Heart left ventricle (tissue), 16 donors: ENCODE measurements around the gene MXI1. TPM values are rescaled to one million over a fixed set of nuclear protein-coding genes. Genes with fewer than 3 reads are reported as not detected.

ENCODE experiments used
- ATAC-seq, 4 donors: fragments of 200-7000 bp; cut with Tn5 transposase; one replicate each; pipeline ENCODE4 v1.9.1; 2020 to 2022; ENCODE audit warnings: moderate library complexity in 4 of 4, mild to moderate bottlenecking in 3 of 4, moderate number of reproducible peaks in 1 of 4
- DNase-seq, 5 donors: peaks; one replicate each; pipeline ENCODE4 v3.0.0-alpha.2; 2020
- H3K27ac ChIP-seq, 12 donors: fragments of 200-600 bp; sonication (generic) in 4 of 12; one replicate each; pipeline versions ENCODE4 v1.5.0 to v1.8.0; 2016 to 2022; ENCODE audit warnings: mild to moderate bottlenecking in 2 of 12
- H3K27me3 ChIP-seq, 9 donors: fragments of 200-600 bp; sonication (generic) in 2 of 9; one replicate each; pipeline versions ENCODE4 v1.5.1 to v1.8.0; 2016 to 2022; ENCODE audit warnings: mild to moderate bottlenecking in 3 of 9
- H3K36me3 ChIP-seq, 9 donors: fragments of 200-600 bp; sonication (generic) in 2 of 9; one replicate each; pipeline versions ENCODE4 v1.5.0 to v1.8.0; 2018 to 2022; ENCODE audit warnings: mild to moderate bottlenecking in 2 of 9
- H3K4me1 ChIP-seq, 12 donors: fragments of 200-600 bp; sonication (generic) in 4 of 12; one replicate each; pipeline versions ENCODE4 v1.5.0 to v1.8.0; 2016 to 2022; ENCODE audit warnings: mild to moderate bottlenecking in 3 of 12
- H3K4me3 ChIP-seq, 12 donors: fragments of 200-600 bp; sonication (generic) in 4 of 12; one replicate each; pipeline versions ENCODE4 v1.5.0 to v1.8.0; 2017 to 2022; ENCODE audit warnings: mild to moderate bottlenecking in 9 of 12, moderate library complexity in 4 of 12
- H3K9me3 ChIP-seq, 12 donors: fragments of 200-600 bp; sonication (generic) in 4 of 12; one replicate each; pipeline versions ENCODE4 v1.5.0 to v1.8.0; 2016 to 2022; ENCODE audit warnings: mild to moderate bottlenecking in 1 of 12
- POLR2A ChIP-seq, 2 donors: fragments of 450-650 bp; IDR thresholded peaks; one replicate each; pipeline ENCODE4 v1.6.1; 2017; ENCODE audit warnings: antibody characterized with exemption in 2 of 2, mild to moderate bottlenecking in 2 of 2, moderate library complexity in 2 of 2
- WGBS, 4 donors: extraction: QIAGEN DNeasy Blood & Tissue Kit in 2 of 4; methylation state at CpG; one replicate each; pipeline versions ENCODE4 v1.1.5 to v1.1.7; 2013 to 2018; 5-methylcytosine and 5-hydroxymethylcytosine counted together
- intact Hi-C, 10 donors: fragments of 100-400 bp; cut with DNase I; formaldehyde crosslinking; loops; one replicate each; pipeline versions ENCODE4 v1.11.1 to v1.14.2; 2022
- polyA plus RNA-seq, 2 donors: library from polyadenylated mRNA; stranded (reverse); fragments of 200-250 nt; gene quantifications; one replicate each; pipeline ENCODE4 v1.2.3, GENCODE V29; 2013
- total RNA-seq, 9 donors: library from RNA; depleted of rRNA in 2 of 9; stranded (reverse); fragments of >200 nt in 2 of 9; fragmentation: NEBNext Ultra II Directional in 3 of 9; extraction: Animal tissue kit (Norgen Biotek cat#: 25700) in 3 of 9; gene quantifications; one replicate each; pipeline versions ENCODE4 v1.1.0 to v1.2.4, GENCODE V29; 2016 to 2023
- TF ChIP-seq, protein P1 (sequence below), 12 donors: fragments of 200-600 bp; sonication (generic) in 4 of 12; IDR thresholded peaks; one replicate each; pipeline versions ENCODE4 v1.5.0 to v1.8.0; 2018 to 2022; ENCODE audit warnings: antibody characterized with exemption in 12 of 12, mild to moderate bottlenecking in 5 of 12
- donor health status: ischemic (EF 13 %, LVEDD 7.1; RV severe dilation, severe dysfunction).
- donor health status: healthy with polysubstance abuse.
- donor health status: DM: no; HTN: yes; CAD: no.
- donor health status: DM: no; HTN: no; CAD: no.
- donor health status: ischemic (EF 25% LVEDD 6.9; RV normal size, moderate dysfunction).
- donor health status: ischemic (EF 25% LVEDD 5.7; RV mildly dilated, moderate dysfunction).
- donor health status: healthy.
- donor health status: DM: yes; HTN: yes; CAD: no.
- donor health status: ischemic (EF 35%, LVEDD 5.7; RV mildly dilated, moderate dysfunction).
- donor health status: nonischemic (EF 11% LVEDD 7.7; RV severe dilation, severe dysfunction).
- donor health status: DM: yes; HTN: yes; CAD: no.
- donor health status: PGD.
- donor health status: ischemic (EF 29% LVEDD 5.4; RV normal size, mild dysfunction).
- donor health status: nonischemic (EF 23%, LVEDD 6.1; RV moderate dilation, normal function).

Gene MXI1
- total and polyA plus RNA-seq, 11 donors = 20.3 to 83.2 (median 60.6) TPM

DNA sequence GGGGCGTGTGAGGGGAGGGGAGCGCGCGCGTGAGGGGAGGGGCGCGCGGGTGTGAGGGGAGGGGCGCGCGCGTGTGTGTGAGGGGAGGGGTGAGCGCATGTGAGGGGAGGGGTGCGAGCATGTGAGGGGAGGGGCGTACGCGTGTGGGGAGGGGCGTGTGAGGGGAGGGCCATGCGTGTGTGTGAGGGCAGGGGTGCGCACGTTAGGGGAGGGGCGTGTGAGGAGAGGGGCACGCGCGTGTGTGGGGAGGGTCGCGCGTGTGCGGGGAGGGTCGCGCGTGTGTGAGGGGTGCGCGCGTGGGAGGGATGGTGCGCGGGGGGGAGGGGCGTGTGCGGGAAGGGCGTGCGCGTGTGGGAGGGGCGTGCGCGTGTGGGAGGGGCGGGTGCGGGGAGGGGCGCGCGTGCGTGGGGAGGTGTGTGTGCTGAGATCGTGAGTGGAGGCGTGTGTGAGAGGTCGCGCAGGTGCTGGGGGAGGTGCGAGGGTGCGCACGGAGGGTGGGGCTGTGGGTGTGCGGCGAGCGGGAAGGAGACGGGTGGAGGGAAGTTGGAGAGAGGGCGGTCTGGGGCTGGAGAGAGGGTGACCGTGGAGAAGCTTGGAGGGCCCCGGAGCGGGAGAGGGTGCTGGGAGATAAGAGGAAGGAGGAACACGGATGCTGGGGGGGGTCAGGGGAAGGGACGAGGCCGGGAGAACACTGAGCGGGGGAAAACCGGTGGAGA, 19.7 kb downstream of the MXI1 start:
- Histone ChIP-seq H3K27ac (peak overlapping the region; percentile 47 to 96 (median 88)), H3K27me3 (no peaks in the 10 kb centered on the region), H3K9me3 (no peaks in the 10 kb centered on the region), H3K36me3 (peaks cover 0 to 36% (median 15%) of the 10 kb centered on the region in 9 donors), H3K4me3 (peak overlapping the region; percentile 32 to 93 (median 87)), H3K4me1 (peaks cover 6 to 58% (median 30%) of the 10 kb centered on the region in 12 donors)
- DNase-seq (peak; percentile 69 to 90 (median 78)), ATAC-seq (peak; percentile 15 to 71 (median 61))
- no peak for TF ChIP-seq POLR2A (IDR thresholded peaks at IDR 0.05)
- TF ChIP-seq, protein P1, sequence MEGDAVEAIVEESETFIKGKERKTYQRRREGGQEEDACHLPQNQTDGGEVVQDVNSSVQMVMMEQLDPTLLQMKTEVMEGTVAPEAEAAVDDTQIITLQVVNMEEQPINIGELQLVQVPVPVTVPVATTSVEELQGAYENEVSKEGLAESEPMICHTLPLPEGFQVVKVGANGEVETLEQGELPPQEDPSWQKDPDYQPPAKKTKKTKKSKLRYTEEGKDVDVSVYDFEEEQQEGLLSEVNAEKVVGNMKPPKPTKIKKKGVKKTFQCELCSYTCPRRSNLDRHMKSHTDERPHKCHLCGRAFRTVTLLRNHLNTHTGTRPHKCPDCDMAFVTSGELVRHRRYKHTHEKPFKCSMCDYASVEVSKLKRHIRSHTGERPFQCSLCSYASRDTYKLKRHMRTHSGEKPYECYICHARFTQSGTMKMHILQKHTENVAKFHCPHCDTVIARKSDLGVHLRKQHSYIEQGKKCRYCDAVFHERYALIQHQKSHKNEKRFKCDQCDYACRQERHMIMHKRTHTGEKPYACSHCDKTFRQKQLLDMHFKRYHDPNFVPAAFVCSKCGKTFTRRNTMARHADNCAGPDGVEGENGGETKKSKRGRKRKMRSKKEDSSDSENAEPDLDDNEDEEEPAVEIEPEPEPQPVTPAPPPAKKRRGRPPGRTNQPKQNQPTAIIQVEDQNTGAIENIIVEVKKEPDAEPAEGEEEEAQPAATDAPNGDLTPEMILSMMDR (IDR thresholded peaks at IDR 0.05) = no peak
- 1 to 2% (median 2%) methylated on average over 47 to 71 of the region's 71 CpGs for WGBS, 4 donors
- intact Hi-C loops = loop anchor here (1.0 to 10.0 kb wide), 15 partner anchors 16 to 342 kb away; partner anchors contain the start of genes ADD3 (in 2 of the 10) and DUSP5 (in 1 of the 10)

DNA sequence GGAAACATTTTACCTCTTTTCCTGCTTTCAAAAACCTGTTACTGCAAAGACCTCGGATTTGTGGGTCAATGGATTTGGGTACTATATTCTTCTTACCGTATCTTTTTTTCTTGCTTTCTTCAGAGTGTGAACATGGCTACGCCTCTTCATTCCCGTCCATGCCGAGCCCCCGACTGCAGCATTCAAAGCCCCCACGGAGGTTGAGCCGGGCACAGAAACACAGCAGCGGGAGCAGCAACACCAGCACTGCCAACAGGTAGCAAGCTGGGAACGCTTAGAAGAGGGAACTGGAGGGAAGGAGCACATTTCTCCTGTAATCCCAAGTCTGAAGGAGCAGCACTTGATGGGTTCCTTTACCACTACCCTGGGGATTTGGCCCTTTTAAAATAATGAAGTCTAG, 20.7 kb downstream of the MXI1 start:
- Histone ChIP-seq H3K4me3 (peak overlapping the region in 9 of 12 donors; percentile 67 to 93 (median 87)), H3K4me1 (peaks cover 0 to 58% (median 28%) of the 10 kb centered on the region in 12 donors), H3K27me3 (no peaks in the 10 kb centered on the region), H3K9me3 (no peaks in the 10 kb centered on the region), H3K27ac (peak overlapping the region in 11 of 12 donors; percentile 47 to 96 (median 88)), H3K36me3 (peaks cover 0 to 38% (median 18%) of the 10 kb centered on the region in 9 donors)
- no peak for TF ChIP-seq POLR2A (IDR thresholded peaks at IDR 0.05)
- TF ChIP-seq, protein P1 (IDR thresholded peaks at IDR 0.05) = no peak
- intact Hi-C loops = loop anchor here (5.0 to 10.0 kb wide), 9 partner anchors 34 to 343 kb away; partner anchors contain the start of genes ADD3 (in 2 of the 10) and DUSP5 (in 1 of the 10)
- WGBS, 4 donors = 63 to 71% (median 66%) methylated on average over 10 of the region's 10 CpGs
- ATAC-seq (no peak), DNase-seq (no peak)

- H3K27ac ChIP-seq = peak overlapping the region in 2 of 12 donors; percentile 96
- TF ChIP-seq POLR2A (IDR thresholded peaks at IDR 0.05) = no peak
- TF ChIP-seq, protein P1 (IDR thresholded peaks at IDR 0.05) = no peak
- H3K9me3 ChIP-seq = no peaks in the 10 kb centered on the region
- WGBS, 4 donors = 84 to 95% (median 89%) methylated on average over 1 of the region's 1 CpG
- ATAC-seq = no peak
- H3K27me3 ChIP-seq = no peaks in the 10 kb centered on the region
- peaks cover 0 to 38% (median 18%) of the 10 kb centered on the region in 9 donors for H3K36me3 ChIP-seq
- peaks cover 0 to 64% (median 34%) of the 10 kb centered on the region in 12 donors for H3K4me1 ChIP-seq
- intact Hi-C loops = loop anchor here (5.0 to 10.0 kb wide), 9 partner anchors 33 to 344 kb away; partner anchors contain the start of genes ADD3 (in 2 of the 10) and DUSP5 (in 1 of the 10)
- H3K4me3 ChIP-seq = no peak overlapping the region
- DNase-seq = no peak
Measured at GRCh38 chr10:110229155-110229554, 21.8 kb downstream of the MXI1 start.

GRCh38 chr10:110233846-110234245, 26.4 kb downstream of the MXI1 start:
- ATAC-seq (no peak), DNase-seq (no peak)
- Histone ChIP-seq H3K9me3 (peaks cover 0 to 12% (median 0%) of the 10 kb centered on the region in 12 donors), H3K27me3 (no peaks in the 10 kb centered on the region), H3K4me1 (peaks cover 0 to 43% (median 17%) of the 10 kb centered on the region in 12 donors), H3K4me3 (no peak overlapping the region), H3K36me3 (peaks cover 0 to 50% (median 25%) of the 10 kb centered on the region in 9 donors), H3K27ac (no peak overlapping the region)
- whole genome bisulfite sequencing, 4 donors = 57 to 80% (median 71%) methylated on average over 1 of the region's 1 CpG
- TF ChIP-seq, protein P1 (IDR thresholded peaks at IDR 0.05) = no peak
- TF ChIP-seq POLR2A (IDR thresholded peaks at IDR 0.05) = no peak
- intact Hi-C loops = no loop called here
